RWPE1 (cell line): ENCODE results near the gene ASPG.

Source experiments
- CTCF ChIA-PET: fragments of 350-600 bp; sonication (Branson Sonifier 250); formaldehyde crosslinking; extraction: SDS; loops from one replicate; lab custom pipeline; 2021; lab: Yijun Ruan, JAX
- POLR2A ChIA-PET: fragments of 400-600 bp; formaldehyde crosslinking; extraction: SDS; loops from one replicate; lab custom pipeline; 2020; ENCODE audit warnings: antibody characterized with exemption; ENCODE audit not compliant: low non-redundant PET; lab: Yijun Ruan, JAX
- DNase-seq: peaks from one replicate; pipeline ENCODE4 v3.0.0; 2012; ENCODE audit warnings: low spot score
- H3K27ac ChIP-seq: fragments of 450-650 bp; 2 replicates; pipeline ENCODE4 v1.5.1; 2017
- CTCF ChIP-seq: fragments of 450-650 bp; conservative IDR thresholded peaks from 2 replicates; pipeline ENCODE4 v1.5.1; 2017; ENCODE audit warnings: low read depth, mild to moderate bottlenecking

Gene ASPG

GRCh38 chr14:104041430-104042104 is 43.9 kb upstream of the ASPG start:
- no peak overlapping the region for H3K27ac ChIP-seq
- ChIA-PET CTCF (no interaction called here), POLR2A (no interaction called here)
- no peak for TF ChIP-seq CTCF
- DNase-seq, result no peak

- ChIA-PET CTCF (interaction anchor here (0.9 kb wide), 1 partner anchor 236 kb away, joined by 3 read pairs; no protein-coding TSS in a partner anchor), POLR2A (no interaction called here)
- no peak overlapping the region for H3K27ac ChIP-seq
- DNase-seq, result no peak
- TF ChIP-seq CTCF, result no peak
These were observed 41.5 kb upstream of the ASPG start for GRCh38 chr14:104044016-104044415.

GRCh38 chr14:104047761-104048160 is 37.7 kb upstream of the ASPG start:
- CTCF ChIA-PET, result no interaction called here
- no peak for TF ChIP-seq CTCF
- no peak overlapping the region for H3K27ac ChIP-seq
- DNase-seq, result no peak
- POLR2A ChIA-PET, result no interaction called here

GRCh38 chr14:104048758-104049507 is 36.6 kb upstream of the ASPG start:
- no peak overlapping the region for H3K27ac ChIP-seq
- TF ChIP-seq CTCF, result no peak
- POLR2A ChIA-PET, result no interaction called here
- CTCF ChIA-PET, result interaction anchor here (0.6 kb wide), 1 partner anchor 36 kb away, joined by 4 read pairs; no protein-coding TSS in a partner anchor
- DNase-seq, result peak; percentile 27

- DNase-seq, result no peak
- no peak overlapping the region for H3K27ac ChIP-seq
- TF ChIP-seq CTCF, result no peak
- CTCF ChIA-PET, result no interaction called here
- POLR2A ChIA-PET, result no interaction called here
These were observed 35.8 kb upstream of the ASPG start for GRCh38 chr14:104049576-104050240.

- H3K27ac ChIP-seq, result no peak overlapping the region
- CTCF ChIA-PET, result interaction anchor here (1.0 kb wide), 1 partner anchor 15 kb away, joined by 3 read pairs; no protein-coding TSS in a partner anchor
- TF ChIP-seq CTCF, result no peak
- DNase-seq, result no peak
- POLR2A ChIA-PET, result no interaction called here
These were observed 34.2 kb upstream of the ASPG start for GRCh38 chr14:104051092-104051813.
